NCI-H2107 treated with DMSO at 0.1 percent for 48 hours (cell line): ENCODE data around the gene ARSJ.

Experiments
- DNase-seq: peaks from one replicate; lab custom pipeline; 2025; ENCODE audit not compliant: unreplicated experiment; lab: John Stamatoyannopoulos, UW

ARSJ gene

DNA sequence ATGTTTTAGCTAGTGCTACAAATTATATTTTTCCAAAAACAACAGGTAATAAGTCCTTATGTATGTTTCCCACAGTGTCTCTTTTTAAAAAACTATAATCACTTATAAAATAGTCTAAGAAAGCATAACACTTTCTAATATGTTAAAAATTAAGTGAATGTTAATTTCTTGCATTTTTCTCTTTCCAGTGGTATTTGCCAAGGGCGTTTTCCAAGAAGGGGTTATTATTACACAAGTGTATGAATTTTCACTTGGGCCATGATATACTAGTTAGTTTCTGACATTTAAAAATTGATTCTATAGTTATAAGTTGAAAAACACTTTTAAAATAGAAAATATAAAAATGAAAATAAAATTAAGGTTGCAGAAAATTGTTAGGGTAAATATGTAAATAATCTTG, 74.6 kb downstream of the ARSJ start:
- DNase-seq: no peak

DNA sequence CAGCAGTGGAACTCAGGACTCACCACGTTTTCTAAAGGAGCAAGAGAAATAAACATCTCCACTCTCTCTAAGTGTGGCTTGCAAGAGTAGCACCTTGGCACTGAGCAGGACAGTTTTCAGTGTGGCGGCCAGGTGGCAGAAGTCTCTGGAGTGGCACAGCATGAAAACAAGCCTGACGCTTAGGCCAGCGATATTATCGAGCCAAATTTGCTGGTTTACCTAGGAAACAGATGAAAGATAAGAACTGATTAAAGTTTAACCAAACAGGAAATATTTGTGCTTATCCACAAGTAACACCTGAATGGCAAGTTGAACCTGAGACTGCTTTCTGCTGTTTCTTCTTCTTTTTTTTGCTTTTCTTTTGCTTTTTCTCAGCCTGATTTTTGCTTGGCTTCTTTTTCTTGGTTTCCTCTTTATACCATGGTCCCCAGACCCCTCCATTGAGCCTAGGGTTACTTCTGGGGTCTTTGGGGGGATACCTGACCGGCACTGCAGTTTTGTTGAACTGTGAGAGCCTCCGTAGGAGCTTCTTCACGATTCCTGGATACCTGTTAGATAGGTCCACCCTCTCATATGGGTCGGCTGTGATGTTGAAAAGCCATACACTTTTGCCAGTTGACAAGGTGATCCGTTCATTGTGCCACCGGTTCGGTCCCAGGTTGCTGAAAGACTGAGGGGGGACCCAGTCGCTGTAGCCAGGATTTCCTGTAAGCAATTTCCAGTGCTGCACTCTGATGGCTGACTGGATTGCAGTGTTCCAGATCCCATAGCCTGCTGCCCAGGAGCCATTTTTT, 77.3 kb downstream of the ARSJ start:
- no peak for DNase-seq

DNA sequence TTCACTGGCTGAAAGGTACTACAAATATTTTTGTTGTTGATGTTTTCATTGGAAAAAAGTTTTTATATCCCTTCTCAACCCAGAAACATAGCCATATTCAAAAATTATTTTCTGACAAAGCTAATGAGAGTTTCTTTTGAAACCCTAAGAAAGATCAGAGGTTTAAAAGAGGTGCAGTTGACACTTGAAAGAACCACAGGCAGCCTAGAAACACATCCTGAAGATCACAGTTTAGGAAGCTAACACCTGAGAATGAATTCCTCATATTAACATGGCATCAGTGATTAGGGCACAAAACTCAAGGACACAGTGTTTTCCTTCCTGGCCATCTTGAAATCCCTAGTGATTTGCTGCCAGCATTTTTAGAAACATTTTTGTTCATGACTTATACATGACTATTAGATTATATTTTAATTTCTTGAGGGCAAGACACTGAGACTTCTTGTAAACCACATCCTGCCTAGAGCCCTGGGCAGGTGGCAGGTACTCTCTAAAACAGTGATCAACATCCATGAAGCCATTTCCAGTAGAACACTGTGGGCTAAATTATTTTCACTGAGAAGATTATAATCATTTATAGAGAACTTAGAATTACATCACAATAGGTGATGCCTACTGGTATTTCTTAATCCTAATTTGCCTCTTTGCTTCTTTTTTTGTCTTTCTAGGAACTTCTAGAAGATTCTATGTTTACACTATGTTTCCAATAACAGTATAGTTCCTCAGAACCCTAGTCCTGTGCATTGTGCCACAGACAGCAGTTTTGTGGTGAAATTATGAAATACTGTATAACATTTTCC, 80.0 kb downstream of the ARSJ start:
- DNase-seq: no peak

DNA sequence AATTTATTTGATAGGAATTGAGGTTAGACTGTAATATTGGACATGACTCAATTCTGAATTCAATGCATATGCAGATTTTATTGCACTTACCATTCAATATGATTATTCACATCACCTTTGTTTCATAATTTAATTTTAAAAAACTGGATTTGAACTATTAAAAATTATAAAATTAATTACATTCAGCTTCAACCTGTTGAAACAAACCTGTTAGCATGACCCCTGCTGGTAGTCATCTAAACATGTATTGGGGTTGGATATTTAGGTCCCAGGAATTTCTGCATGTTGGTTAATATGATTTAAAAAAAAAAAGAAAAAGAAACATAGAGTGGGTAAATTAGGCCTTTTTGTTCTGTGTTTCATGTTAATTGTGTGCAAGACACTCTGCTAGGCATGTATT, 85.9 kb downstream of the ARSJ start:
- no peak for DNase-seq

DNA sequence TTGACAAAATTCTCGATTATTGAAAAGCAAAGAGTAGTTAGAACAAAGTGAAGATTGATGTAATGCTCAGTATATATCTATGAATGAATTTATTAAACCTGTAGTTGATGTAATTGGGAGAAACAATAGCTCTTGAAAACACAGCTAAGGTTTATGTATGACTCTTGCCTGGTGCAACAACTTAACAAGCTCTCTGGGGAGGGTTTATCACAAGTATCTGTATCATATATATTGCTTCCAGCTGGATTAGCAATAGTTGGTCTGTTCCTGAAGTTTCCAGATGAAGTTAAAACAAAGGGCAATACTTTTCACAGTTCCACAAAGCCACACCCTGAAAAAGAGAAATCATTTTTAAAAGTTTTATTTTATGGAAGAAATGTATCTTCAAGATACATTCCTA, 91.4 kb downstream of the ARSJ start:
- DNase-seq: no peak

DNA sequence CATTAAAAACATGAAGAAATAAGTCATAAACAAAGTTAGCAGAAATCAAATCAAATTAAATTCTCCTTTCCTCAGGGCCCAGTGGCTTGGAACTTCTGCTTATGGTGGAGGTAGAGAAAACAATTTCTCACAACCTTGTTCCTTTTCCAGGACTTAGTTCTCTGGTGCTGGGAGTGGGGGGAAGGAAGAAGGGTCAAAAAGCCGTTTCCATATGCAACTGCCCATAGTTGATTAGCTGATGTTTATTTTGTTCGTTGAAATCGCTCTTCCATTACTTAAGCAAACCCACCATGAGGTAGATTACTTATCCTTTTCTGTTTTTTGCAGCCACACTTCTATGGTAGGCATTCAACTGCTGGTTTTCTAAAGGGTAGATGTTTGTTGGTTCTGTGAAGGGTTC, 94.2 kb downstream of the ARSJ start:
- no peak for DNase-seq

DNA sequence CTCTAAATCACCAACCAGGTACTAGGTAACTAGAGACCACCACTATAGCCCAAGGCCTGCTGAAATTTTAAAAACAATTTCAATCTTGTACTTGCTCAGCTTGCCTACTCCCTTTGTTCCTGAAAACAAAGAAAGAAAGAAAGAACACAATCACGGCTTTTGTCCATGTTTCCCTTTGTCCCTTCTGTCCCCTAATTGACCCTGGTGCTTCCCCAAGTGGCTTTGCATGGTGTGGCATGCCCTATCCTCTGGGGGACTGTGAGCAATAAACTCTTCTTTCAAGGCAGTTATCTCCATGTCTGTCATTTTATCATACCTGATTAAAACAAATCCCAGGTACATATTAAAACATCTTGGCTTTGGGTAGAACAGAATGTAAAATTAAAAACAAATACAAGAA, 94.8 kb downstream of the ARSJ start:
- DNase-seq: no peak

DNA sequence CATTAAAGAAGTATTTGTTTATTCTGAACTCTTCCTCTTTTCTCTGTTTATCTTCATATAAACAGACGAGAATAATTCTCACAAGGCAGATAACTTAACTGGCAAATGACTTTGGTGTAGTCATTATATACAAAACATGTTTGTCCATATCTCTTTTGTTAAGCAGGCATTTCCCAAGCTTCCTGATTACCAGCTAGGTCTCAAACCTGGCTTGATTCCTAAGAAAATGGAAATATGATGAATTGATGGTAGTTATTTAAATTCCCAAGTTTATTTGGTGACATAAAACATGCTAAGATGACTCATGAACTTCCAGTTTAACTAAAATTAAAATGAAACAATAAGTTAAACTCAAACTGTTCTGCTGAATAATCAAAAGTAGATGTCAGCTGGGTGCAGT, 96.8 kb downstream of the ARSJ start:
- DNase-seq: no peak

DNA sequence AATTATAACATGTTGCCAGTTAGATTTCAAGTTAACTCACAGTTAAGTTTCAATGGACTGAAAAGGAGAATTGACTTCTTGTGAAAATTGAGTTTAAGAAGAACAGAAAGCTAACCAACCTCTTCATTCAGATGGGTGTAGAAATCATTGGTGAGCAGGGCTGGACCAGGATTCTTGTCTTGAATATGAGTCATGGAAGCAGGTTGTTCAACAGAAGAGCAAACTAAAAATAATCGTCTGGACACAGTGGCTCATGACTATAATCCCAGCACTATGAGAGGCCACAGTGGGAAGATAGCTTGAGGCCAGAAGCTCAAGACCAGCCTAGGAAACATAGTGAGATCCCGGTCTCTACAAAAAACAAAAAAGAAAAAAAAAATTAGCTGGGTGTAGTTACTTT, 98.2 kb downstream of the ARSJ start:
- DNase-seq: no peak

DNA sequence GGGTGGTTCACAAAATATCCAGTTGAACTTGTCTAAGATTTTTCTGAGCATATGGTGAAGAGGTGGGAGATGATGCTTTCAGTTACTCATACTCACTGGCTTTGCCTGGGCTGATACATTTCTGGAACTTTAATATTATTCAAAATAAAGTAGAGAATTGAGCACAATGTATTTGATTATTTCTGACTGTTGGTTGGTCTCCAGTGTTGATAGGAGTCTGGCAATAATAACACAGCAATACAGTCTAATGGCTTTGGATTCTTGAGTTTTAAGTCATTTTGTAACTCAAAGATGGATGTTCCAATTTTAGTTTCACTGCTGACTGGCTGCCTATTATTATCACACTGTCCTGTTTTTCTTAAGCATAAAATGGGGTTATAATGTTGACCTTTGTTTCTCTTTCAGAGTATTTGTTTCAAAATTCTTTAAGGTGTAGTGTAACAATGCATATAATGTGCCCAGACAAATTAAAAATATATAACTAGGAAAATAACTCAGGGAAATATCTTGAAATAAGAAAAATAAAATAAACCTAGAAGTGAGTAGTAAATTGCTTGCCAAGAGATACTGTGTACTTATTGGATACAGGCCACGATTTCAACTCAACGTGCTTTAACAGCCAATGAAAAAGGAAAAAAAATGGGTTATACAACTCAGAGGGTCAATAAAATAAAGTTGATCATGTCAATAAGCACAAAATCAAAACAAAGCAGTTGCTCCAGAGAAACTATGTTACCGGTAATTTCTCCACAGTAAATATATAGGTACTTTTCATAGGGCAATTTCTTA, 99.0 kb downstream of the ARSJ start:
- DNase-seq: no peak

DNA sequence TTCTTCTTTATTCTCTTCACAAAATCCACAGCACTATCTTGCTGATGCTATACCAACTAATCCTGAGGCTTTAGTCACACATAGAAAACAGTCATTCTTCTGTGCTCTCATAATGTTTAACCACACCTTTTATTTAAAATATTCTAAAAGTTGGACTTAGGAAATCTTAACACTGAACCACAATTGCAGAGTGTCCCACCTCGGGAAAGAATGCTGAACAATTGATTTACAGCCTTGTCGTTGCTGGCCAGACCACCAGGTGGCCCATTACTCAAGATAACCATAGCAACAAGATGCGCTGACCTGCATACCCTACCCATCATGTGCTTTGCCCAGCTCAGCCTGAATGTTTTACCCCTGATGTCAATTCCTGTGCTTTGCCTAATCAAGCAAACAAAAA, 100.8 kb downstream of the ARSJ start:
- no peak for DNase-seq

DNA sequence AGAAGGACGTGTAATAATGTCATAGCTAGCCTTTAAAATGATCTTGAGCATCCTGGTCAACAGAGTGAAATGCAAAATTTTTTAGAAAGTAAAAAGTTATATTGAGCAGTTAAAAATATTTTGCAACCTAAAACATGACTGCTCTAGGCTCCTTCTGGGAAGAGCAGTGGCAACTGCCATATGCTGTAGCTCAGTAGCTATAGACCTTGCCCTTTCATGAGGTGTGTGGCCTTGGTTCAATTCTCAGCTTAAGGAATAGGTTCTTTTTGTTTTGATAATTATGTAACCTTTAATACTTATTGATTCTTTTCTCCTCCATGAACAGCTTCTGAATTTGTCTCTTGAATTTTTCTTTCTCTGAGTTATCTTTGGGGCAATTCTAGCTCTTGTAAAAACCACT, 105.0 kb downstream of the ARSJ start:
- DNase-seq: no peak

DNA sequence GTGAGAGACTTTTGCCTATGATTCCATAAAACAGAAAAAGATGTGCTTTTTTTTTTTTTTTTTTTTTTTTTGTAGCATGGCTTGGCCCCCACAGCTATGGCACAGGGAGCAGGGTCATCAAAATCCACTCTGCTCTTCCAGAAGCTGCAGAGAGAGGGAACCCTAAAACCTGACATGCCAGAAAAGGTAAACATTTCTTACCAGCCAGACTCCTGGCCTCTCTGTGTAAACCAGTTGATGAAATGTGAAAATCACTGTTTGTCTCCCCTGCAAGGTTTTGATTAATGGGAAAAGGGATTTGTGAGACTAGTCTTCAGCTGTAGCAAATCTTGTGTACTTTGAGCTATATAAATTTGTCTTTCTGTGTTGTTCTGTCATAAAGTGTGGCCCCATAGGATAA, 105.9 kb downstream of the ARSJ start:
- DNase-seq: no peak

DNA sequence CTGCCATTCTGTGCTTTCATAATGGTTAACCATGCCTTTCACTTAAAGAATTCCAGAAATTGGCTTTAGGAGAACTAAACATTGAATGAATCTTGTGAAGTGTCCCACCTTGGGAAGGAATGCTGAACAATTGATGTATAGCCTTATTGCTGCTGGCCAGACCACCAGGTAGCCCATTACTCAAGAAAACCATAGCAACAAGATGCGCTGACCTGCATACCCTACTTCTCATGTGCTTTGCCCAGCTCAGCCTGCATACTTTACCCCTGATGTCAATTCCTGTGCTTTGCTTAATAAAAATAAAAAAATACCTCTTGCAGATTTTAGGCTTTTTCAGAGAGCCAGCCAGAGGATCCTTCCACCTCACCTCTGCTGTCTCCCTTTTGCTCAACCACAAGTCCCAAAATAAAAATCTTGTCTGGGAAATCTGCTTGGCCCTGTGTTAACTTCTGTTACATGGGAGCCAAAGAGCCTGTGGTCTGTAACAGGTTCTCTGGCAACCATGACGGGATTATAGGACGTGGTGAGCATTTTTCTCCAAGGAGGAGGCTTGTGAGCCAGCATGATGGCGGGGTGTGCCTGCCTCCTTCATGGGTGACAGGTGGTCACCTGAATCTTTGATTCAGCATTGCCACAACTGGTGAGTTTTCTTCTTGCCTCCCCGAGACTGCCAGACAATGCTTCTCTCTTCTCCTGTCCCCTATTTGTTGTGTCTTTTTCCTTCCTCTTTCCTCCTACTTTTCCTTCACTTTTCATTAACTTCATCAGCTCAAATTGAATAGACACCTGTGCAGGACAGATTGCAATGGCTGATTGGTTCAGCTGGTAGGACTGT, 106.8 kb downstream of the ARSJ start:
- no peak for DNase-seq

DNA sequence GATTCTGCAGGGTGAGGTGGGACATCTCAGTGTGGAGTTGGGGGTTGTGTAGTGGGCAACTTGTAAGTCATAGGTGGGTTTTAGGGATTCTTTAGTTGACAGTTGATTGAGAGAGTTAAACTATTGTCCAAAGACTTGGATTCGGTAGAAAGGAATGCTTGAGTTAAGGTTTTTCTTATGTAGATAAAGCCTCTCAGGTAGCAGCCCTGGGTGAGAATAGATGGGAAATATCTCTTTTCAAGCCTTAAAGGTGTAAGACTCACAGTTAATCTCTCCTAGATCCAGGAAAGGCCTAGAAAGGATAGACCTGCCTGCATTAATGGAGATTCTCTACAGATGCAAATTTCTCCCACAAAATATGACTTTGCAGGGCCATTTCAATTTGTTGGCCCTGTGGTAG, 108.4 kb downstream of the ARSJ start:
- no peak for DNase-seq

DNA sequence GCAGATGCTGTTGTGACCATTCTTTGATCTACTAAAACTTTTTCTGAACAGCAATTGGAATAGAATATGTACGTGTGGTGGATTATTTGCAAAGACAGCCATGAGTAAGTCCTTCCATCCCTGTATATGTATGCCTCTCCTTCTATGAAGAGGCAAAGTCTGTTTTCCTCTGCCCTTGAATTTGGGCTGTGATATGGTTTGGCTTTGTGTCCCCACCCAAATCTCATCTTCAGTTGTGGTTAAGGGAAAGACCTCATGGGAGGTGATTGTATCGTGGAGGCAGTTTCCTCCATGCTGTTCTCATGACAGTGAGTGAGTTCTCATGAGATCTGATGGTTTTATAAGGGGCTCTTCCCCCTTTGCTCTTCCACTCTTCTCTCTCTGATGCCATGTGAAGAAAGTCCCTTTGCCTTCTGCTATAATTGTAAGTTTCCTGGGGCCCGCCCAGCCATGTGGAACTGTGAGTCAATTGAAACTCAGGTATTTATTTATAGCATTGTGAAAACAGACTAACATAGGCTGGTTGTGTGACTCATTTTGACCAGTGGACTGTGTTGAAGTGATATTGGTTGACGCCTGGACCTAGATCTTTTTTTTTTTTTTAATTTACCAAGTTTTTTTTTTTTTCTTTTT, 109.6 kb downstream of the ARSJ start:
- DNase-seq: no peak

DNA sequence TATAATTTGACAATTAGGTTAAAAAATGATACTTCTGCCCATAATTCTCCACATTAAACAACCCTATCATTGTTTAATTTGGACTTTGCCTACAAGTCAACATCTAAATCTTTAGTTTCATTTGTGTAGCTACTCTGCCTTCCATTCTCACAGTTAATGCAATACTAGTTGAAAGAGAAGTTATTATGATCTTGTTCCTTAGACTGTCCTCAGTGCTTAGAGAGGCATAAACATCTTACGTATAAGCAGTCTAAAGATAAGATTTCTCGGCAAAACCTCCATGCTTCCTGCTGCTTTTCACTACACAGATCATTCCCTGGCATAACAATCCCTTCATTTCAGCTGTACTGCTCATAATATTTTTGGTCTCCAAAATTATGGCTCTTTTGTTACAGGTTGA, 112.8 kb downstream of the ARSJ start:
- no peak for DNase-seq

DNA sequence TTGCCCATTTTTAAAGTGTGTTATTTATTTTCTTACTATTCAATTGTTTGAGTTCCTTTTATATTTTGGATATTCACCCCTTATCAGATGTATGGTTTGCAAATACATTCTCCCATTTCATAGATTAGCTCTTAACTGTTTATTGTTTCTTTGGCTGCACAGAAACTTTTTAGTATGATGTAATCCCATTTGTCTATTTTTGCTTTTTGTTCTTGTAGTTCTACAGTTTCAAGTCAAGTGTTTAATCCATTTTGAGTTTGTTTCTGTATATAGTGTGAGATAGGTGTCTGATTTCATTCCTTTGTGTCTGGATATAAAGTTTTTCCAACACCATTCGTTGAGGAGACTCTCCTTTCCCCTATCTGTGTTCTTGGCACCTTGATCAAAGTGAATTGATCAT, 120.5 kb downstream of the ARSJ start:
- DNase-seq: no peak

DNA sequence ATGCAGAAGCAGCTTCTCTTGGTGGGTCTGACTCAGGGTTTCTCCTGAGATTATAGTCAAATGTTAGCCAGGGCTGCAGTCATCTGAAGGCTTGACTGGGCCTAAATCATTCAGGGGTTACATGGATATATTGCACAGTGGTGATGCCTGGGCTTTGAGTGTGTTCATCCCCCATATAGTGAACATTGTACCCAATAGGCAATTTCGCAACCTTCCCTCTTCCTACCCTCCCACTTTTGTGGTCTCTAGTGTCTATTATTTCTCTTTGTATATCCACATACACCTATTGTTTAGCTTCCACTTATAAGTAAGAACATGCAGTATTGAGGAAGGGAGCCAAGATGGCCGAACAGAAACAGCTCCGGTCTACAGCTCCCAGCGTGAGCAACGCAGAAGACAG, 127.6 kb downstream of the ARSJ start:
- DNase-seq: no peak
